ENCODE results near the gene COA5. TPM values are rescaled to one million over a fixed set of nuclear protein-coding genes. Genes with fewer than 3 reads are reported as not detected.

Gene COA5
- total and polyA plus RNA-seq, 2 experiments from 2014 or later: 33.3 to 113 TPM

DNA sequence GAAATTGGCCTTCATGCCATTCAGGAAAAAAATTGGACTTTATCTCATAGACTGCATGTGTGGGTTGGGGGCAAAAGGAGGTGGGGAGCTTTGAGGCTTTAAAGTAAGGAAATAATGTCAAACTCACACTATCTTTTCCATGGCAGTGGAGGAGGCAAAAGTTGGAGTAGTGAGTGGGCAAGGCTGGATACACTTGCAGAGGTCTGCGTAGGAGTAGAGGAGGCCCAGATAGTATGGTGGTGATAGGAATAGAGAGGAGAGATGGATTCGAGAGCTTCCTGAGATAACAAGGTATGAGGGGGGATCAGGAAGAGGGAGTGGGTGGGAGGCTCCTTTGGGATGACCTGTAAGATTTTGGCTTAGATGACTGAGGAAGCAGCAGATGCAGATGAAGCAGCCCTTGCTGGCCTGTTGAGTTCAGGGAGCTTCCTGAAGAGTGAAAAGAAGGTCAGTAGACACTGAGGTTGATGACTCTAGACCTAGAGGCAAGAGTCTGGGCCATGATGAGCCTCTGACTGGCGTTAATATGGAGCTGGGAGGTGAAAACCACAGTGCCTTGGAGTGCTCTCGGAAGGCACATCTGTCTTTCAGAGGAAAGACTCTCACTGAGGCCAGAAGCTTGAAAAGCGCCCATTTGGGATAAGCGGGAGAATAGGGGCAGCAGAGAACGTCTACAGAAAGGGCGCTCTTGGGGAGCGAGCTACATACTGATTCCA lies 5.9 kb upstream of the COA5 start (continued):
- TF ChIP-seq, protein P1, sequence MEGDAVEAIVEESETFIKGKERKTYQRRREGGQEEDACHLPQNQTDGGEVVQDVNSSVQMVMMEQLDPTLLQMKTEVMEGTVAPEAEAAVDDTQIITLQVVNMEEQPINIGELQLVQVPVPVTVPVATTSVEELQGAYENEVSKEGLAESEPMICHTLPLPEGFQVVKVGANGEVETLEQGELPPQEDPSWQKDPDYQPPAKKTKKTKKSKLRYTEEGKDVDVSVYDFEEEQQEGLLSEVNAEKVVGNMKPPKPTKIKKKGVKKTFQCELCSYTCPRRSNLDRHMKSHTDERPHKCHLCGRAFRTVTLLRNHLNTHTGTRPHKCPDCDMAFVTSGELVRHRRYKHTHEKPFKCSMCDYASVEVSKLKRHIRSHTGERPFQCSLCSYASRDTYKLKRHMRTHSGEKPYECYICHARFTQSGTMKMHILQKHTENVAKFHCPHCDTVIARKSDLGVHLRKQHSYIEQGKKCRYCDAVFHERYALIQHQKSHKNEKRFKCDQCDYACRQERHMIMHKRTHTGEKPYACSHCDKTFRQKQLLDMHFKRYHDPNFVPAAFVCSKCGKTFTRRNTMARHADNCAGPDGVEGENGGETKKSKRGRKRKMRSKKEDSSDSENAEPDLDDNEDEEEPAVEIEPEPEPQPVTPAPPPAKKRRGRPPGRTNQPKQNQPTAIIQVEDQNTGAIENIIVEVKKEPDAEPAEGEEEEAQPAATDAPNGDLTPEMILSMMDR (conservative IDR thresholded peaks at IDR 0.05; ENCODE audit: low read depth in 2 of 2): no peak
- TF ChIP-seq POLR2AphosphoS5 (IDR thresholded peaks at IDR 0.05; ENCODE audit: low read depth): no peak

- Mint-ChIP-seq H3K4me3 (peak overlapping the region; percentile 86), H3K27me3 (ENCODE audit: insufficient read depth, low read depth, poor library complexity) (peaks cover 6% of the 10 kb centered on the region), H3K36me3 (ENCODE audit: low read depth) (peaks cover 34% of the 10 kb centered on the region), H3K9me3 (no peaks in the 10 kb centered on the region; the same call in 2 of the 3 replicates), H3K27ac (peak overlapping the region; percentile 95), H3K4me1 (peaks cover 14% of the 10 kb centered on the region)
- H3K4me3 ChIP-seq: peak overlapping the region; percentile 96
- DNase-seq (ENCODE audit: low spot score) (peak; percentile 41), ATAC-seq (peak; percentile 50)
- H3K79me2 ChIP-seq (replicated peaks; ENCODE audit: insufficient read depth): peaks cover 60% of the 10 kb centered on the region
- TF ChIP-seq, protein P2, sequence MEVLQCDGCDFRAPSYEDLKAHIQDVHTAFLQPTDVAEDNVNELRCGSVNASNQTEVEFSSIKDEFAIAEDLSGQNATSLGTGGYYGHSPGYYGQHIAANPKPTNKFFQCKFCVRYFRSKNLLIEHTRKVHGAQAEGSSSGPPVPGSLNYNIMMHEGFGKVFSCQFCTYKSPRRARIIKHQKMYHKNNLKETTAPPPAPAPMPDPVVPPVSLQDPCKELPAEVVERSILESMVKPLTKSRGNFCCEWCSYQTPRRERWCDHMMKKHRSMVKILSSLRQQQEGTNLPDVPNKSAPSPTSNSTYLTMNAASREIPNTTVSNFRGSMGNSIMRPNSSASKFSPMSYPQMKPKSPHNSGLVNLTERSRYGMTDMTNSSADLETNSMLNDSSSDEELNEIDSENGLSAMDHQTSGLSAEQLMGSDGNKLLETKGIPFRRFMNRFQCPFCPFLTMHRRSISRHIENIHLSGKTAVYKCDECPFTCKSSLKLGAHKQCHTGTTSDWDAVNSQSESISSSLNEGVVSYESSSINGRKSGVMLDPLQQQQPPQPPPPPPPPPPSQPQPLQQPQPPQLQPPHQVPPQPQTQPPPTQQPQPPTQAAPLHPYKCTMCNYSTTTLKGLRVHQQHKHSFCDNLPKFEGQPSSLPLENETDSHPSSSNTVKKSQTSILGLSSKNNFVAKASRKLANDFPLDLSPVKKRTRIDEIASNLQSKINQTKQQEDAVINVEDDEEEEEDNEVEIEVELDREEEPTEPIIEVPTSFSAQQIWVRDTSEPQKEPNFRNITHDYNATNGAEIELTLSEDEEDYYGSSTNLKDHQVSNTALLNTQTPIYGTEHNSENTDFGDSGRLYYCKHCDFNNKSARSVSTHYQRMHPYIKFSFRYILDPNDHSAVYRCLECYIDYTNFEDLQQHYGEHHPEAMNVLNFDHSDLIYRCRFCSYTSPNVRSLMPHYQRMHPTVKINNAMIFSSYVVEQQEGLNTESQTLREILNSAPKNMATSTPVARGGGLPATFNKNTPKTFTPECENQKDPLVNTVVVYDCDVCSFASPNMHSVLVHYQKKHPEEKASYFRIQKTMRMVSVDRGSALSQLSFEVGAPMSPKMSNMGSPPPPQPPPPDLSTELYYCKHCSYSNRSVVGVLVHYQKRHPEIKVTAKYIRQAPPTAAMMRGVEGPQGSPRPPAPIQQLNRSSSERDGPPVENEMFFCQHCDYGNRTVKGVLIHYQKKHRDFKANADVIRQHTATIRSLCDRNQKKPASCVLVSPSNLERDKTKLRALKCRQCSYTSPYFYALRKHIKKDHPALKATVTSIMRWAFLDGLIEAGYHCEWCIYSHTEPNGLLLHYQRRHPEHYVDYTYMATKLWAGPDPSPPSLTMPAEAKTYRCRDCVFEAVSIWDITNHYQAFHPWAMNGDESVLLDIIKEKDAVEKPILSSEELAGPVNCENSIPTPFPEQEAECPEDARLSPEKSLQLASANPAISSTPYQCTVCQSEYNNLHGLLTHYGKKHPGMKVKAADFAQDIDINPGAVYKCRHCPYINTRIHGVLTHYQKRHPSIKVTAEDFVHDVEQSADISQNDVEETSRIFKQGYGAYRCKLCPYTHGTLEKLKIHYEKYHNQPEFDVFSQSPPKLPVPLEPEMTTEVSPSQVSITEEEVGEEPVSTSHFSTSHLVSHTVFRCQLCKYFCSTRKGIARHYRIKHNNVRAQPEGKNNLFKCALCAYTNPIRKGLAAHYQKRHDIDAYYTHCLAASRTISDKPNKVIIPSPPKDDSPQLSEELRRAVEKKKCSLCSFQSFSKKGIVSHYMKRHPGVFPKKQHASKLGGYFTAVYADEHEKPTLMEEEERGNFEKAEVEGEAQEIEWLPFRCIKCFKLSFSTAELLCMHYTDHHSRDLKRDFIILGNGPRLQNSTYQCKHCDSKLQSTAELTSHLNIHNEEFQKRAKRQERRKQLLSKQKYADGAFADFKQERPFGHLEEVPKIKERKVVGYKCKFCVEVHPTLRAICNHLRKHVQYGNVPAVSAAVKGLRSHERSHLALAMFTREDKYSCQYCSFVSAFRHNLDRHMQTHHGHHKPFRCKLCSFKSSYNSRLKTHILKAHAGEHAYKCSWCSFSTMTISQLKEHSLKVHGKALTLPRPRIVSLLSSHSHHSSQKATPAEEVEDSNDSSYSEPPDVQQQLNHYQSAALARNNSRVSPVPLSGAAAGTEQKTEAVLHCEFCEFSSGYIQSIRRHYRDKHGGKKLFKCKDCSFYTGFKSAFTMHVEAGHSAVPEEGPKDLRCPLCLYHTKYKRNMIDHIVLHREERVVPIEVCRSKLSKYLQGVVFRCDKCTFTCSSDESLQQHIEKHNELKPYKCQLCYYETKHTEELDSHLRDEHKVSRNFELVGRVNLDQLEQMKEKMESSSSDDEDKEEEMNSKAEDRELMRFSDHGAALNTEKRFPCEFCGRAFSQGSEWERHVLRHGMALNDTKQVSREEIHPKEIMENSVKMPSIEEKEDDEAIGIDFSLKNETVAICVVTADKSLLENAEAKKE (CRISPR knock-in tag; IDR thresholded peaks at IDR 0.05): no peak
- TF ChIP-seq, protein P3, sequence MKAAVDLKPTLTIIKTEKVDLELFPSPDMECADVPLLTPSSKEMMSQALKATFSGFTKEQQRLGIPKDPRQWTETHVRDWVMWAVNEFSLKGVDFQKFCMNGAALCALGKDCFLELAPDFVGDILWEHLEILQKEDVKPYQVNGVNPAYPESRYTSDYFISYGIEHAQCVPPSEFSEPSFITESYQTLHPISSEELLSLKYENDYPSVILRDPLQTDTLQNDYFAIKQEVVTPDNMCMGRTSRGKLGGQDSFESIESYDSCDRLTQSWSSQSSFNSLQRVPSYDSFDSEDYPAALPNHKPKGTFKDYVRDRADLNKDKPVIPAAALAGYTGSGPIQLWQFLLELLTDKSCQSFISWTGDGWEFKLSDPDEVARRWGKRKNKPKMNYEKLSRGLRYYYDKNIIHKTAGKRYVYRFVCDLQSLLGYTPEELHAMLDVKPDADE (IDR thresholded peaks at IDR 0.05): no peak
- peaks cover 12% of the 10 kb centered on the region; the same call in 1 of the 2 replicates for H3K36me3 ChIP-seq (ENCODE audit: insufficient read depth)
- H2AFZ ChIP-seq: peak overlapping the region; percentile 98; the same call in 1 of the 2 replicates
- peak overlapping the region; percentile 95 for H3K27ac ChIP-seq (ENCODE audit: low read depth)
- peak overlapping the region; percentile 98 for H3K4me2 ChIP-seq
- peaks cover 17% of the 10 kb centered on the region for H3K4me1 ChIP-seq (ENCODE audit: insufficient read depth)
- no peaks in the 10 kb centered on the region for H3K9me2 ChIP-seq (ENCODE audit: insufficient read depth)
- H3K27me3 ChIP-seq (ENCODE audit: insufficient read depth): no peaks in the 10 kb centered on the region
- peaks cover 3% of the 10 kb centered on the region for H3F3A ChIP-seq (replicated peaks; ENCODE audit: low read depth)
- H4K20me1 ChIP-seq (replicated peaks; ENCODE audit: insufficient read depth): peaks cover 9% of the 10 kb centered on the region
Measured at GRCh38 chr2:98608962-98609604, 771 bp upstream of the COA5 start.
